Measurements from ENCODE around the gene SPOUT1.
"Not testable (repeated sequence)": the region's sequence is repeated elsewhere in the genome, so short reads cannot be mapped to it uniquely, and the experiment has no call there.

The SPOUT1 gene

GRCh38 chr9:128785427-128785826, 44.2 kb downstream of the SPOUT1 start:
- no peak for DNase-seq
- TF ChIP-seq GATA1 (IDR thresholded peaks at IDR 0.05; ENCODE audit: low read depth, low read length), result no peak
- no peak for TF ChIP-seq POLR2A (IDR thresholded peaks at IDR 0.05; ENCODE audit: low read length)

GRCh38 chr9:128782669-128783068, 46.9 kb downstream of the SPOUT1 start:
- no peak for DNase-seq
- no peak for TF ChIP-seq GATA1 (IDR thresholded peaks at IDR 0.05; ENCODE audit: low read depth, low read length)
- TF ChIP-seq POLR2A (IDR thresholded peaks at IDR 0.05; ENCODE audit: low read length), result no peak

- TF ChIP-seq POLR2A (IDR thresholded peaks at IDR 0.05; ENCODE audit: low read length), result no peak
- TF ChIP-seq GATA1 (IDR thresholded peaks at IDR 0.05; ENCODE audit: low read depth, low read length), result no peak
- peak; percentile 21 to 69 for DNase-seq
Observed at GRCh38 chr9:128781187-128782070, 48.2 kb downstream of the SPOUT1 start.

- DNase-seq, result not testable (repeated sequence)
Observed at GRCh38 chr9:128780093-128780492, 49.5 kb downstream of the SPOUT1 start.

DNA sequence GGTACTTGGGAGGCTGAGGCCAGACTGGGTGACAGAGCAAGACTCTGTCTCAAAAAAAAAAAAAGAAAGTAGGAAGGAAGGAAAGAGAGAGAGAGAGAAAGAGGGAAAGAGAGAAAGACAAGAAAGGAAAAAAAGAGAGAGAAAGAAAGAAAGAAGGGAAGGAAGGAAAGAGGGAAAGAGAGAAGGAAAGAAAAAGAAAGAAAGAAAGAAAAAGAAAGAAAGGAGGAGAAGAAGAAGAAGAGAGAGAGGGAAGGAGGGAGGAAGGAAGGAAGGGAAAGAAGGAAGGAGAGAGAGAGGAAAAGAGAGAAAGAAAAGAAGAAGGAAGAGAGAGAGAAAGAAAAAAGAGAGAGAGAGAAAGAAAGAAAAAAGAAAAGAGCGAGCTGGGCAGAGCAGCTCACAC, 54.8 kb downstream of the SPOUT1 start:
- DNase-seq, result no peak
- TF ChIP-seq POLR2A (IDR thresholded peaks at IDR 0.05; ENCODE audit: low read length) (no peak), GATA1 (IDR thresholded peaks at IDR 0.05; ENCODE audit: low read depth, low read length) (no peak)

- DNase-seq, result no peak
- TF ChIP-seq GATA1 (IDR thresholded peaks at IDR 0.05; ENCODE audit: low read depth, low read length), result no peak
- no peak for TF ChIP-seq POLR2A (IDR thresholded peaks at IDR 0.05; ENCODE audit: low read length)
Observed at GRCh38 chr9:128773049-128773448, 56.5 kb downstream of the SPOUT1 start.

DNA sequence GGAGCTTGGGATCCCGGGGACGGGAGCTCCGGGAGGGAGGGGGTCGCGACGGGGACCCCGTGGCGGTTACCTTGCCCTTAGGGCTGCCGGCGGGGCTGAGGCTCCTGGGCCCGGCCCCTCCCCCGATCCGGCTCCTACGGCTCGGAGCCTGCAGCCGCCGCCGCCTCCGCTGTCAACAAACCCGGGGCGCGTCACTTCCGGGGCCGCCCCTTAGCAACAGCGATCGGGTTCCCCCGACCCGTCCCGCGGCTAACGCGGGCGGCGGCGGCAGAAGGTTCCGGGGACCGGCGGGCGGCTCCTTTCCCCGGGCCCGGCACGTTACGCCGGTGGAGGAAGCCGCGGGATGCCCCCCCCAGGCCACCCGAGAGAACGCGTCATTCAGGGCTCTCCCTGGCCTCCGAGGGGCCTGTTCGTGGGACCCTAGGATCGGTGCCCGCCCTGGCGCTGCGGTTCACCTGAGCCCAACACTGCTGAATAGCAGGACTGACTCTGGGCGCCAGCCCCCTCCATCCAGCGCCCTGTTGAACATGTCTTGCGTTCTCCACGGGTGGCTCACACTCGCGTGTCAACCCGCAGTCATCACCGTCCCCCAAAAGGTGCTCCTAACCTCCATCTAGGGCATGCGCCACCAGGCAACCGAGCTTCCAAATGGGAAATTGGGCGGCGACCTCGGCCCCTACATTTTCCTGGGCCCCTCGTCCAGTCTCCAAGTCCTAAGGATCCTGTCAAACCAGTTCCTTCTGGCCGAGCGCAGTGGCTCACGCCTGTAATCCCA, 57.7 kb downstream of the SPOUT1 start, which contains the start of gene ZER1:
Gene ZER1, minus strand, starts transcription at position 183 of the 775 bp plus-strand sequence. CDS start 16,362 bp downstream, outside the sequence.
- peak; percentile 85 for TF ChIP-seq POLR2A (IDR thresholded peaks at IDR 0.05; ENCODE audit: low read length)
- TF ChIP-seq GATA1 (IDR thresholded peaks at IDR 0.05; ENCODE audit: low read depth, low read length), result no peak
- DNase-seq, result peak; percentile 96 to 98

DNA sequence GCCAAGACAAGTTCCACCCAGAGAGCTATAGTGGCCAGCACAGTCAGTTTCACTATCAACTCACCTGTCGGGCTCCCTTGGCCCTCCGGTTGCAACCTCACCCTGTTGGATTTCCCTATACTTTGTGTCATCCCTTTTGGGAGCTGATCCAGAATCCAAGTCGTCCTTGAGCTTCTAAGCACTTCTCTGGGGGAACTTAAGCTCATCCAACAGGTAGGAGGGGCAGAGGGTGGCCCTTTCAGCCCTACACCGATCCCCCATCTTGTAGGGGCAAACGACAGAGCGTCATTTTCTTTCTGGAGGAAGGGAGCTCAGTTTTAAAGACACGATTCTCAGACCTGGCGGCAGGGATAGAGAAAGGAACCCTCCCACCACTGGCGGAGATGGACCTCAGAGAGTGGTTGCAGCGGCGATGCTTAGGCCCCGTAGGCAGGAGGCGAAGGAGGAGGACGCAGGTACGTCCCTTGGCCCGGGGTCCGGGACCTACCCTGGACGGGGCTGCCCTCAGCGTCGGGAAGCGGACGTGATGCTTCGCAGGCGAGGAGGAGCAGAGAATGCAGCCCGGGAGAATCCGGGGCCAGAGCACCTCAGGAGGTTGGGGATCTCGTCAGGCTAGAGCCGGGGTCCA, 58.4 kb downstream of the SPOUT1 start:
- TF ChIP-seq POLR2A (IDR thresholded peaks at IDR 0.05; ENCODE audit: low read length), result no peak
- no peak for TF ChIP-seq GATA1 (IDR thresholded peaks at IDR 0.05; ENCODE audit: low read depth, low read length)
- peak; percentile 62 to 81 for DNase-seq

DNA sequence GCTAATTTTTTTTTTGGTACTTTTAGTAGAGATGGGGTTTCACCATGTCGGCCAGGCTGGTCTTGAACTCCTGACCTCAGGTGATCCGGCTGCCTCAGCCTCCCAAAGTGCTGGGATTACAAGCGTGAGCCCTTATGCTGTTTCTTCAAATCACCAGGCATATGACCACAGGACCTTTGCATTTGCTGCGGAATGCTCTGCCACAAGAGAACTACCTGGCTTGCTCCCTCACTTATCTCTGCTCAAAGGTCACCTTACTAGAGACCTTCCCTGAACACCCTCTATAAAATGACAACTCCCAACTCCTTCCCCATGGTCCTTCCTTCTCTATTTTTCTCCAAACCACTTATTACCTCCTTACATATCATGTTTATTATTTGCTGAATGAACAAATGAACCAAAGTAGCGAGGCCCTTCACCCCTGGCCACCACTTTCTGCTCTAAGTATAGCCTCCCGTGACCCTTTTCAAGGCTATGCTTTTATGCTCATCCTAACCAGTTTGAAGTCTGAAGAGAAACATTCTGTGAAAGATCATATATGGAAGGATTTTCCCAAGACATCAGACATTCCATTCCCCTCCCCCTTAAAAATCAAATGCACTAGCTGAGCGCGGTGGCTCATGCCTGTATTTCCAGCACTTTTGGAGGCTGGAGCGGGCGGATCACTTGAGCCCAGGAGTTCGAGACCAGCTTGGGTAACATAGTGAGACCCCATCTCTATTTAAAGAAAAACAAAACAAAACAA, 59.1 kb downstream of the SPOUT1 start:
- TF ChIP-seq POLR2A (IDR thresholded peaks at IDR 0.05; ENCODE audit: low read length), result no peak
- DNase-seq, result no peak
